ENCODE results near the gene PRODH. TPM values are rescaled to one million over a fixed set of nuclear protein-coding genes. Genes with fewer than 3 reads are reported as not detected.
"Not testable (repeated sequence)": the region's sequence is repeated elsewhere in the genome, so short reads cannot be mapped to it uniquely, and the experiment has no call there.

The PRODH gene
- total and polyA plus RNA-seq, 2 donors from 2014 or later = 6.7 to 8.2 TPM

GRCh38 chr22:18968011-18968749, 32.1 kb upstream of the PRODH start:
- peak; percentile 68 to 78 (median 74) for DNase-seq

GRCh38 chr22:18967391-18968010, 31.4 kb upstream of the PRODH start:
- H3K4me3 ChIP-seq (ENCODE audit: low read length in 3 of 3); H3K36me3 ChIP-seq (ENCODE audit: control insufficient read depth in 2 of 3, insufficient read depth in 3 of 3, low read length in 3 of 3); intact Hi-C loops (cut with DNase I); H3K4me1 ChIP-seq (ENCODE audit: control insufficient read depth in 2 of 3, insufficient read depth in 2 of 3, low read depth in 1 of 3, low read length in 3 of 3); H3K9ac ChIP-seq (ENCODE audit: low read length in 3 of 3); FAIRE-seq; H3K27ac ChIP-seq (ENCODE audit: low read depth in 2 of 2, low read length in 2 of 2); H3K27me3 ChIP-seq (ENCODE audit: control insufficient read depth, insufficient read depth, low read length); H3K9me3 ChIP-seq (ENCODE audit: control insufficient read depth in 2 of 3, insufficient read depth in 1 of 3, low read length in 3 of 3): not testable (repeated sequence)
- peak in 2 of 5 donors; percentile 15 to 71 for DNase-seq

More at GRCh38 chr22:18968011-18968749, 32.1 kb upstream of the PRODH start:
- Histone ChIP-seq H3K9ac (ENCODE audit: low read length in 3 of 3) (no peak overlapping the region), H3K36me3 (ENCODE audit: control insufficient read depth in 2 of 3, insufficient read depth in 3 of 3, low read length in 3 of 3) (no peaks in the 10 kb centered on the region), H3K27ac (ENCODE audit: low read depth in 2 of 2, low read length in 2 of 2) (no peak overlapping the region), H3K4me3 (ENCODE audit: low read length in 3 of 3) (no peak overlapping the region), H3K9me3 (ENCODE audit: control insufficient read depth in 2 of 3, insufficient read depth in 1 of 3, low read length in 3 of 3) (no peaks in the 10 kb centered on the region), H3K4me1 (ENCODE audit: control insufficient read depth in 2 of 3, insufficient read depth in 2 of 3, low read depth in 1 of 3, low read length in 3 of 3) (no peaks in the 10 kb centered on the region), H3K27me3 (ENCODE audit: control insufficient read depth, insufficient read depth, low read length) (no peaks in the 10 kb centered on the region)
- FAIRE-seq = no peak
- intact Hi-C loops (cut with DNase I) = no loop called here
- TF ChIP-seq, protein P1, sequence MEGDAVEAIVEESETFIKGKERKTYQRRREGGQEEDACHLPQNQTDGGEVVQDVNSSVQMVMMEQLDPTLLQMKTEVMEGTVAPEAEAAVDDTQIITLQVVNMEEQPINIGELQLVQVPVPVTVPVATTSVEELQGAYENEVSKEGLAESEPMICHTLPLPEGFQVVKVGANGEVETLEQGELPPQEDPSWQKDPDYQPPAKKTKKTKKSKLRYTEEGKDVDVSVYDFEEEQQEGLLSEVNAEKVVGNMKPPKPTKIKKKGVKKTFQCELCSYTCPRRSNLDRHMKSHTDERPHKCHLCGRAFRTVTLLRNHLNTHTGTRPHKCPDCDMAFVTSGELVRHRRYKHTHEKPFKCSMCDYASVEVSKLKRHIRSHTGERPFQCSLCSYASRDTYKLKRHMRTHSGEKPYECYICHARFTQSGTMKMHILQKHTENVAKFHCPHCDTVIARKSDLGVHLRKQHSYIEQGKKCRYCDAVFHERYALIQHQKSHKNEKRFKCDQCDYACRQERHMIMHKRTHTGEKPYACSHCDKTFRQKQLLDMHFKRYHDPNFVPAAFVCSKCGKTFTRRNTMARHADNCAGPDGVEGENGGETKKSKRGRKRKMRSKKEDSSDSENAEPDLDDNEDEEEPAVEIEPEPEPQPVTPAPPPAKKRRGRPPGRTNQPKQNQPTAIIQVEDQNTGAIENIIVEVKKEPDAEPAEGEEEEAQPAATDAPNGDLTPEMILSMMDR (IDR thresholded peaks at IDR 0.05; ENCODE audit: borderline replicate concordance, extremely low read depth, insufficient read depth) = no peak

DNA sequence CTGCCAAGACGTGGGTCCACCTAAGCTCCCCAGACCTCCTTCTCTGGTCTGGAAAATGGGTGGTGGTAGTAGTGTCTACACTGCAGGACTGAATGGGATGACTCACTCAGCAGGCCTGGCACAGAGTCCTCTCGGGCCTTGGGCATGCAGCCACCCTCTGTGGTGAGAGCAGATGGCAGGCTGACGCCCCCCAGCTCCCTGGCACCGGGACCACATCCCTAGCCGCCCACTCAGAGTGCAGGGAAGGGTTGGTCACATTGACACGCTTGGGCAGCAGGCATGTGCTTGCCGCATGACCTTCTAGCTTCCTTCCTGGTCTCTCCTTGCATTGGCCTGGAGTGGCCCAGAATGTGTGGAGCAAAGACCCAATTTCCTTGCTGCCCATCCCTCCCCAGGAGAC, 30.7 kb upstream of the PRODH start:
- Histone ChIP-seq H3K9me3 (ENCODE audit: control insufficient read depth in 2 of 3, insufficient read depth in 1 of 3, low read length in 3 of 3) (no peaks in the 10 kb centered on the region), H3K4me1 (ENCODE audit: control insufficient read depth in 2 of 3, insufficient read depth in 2 of 3, low read depth in 1 of 3, low read length in 3 of 3) (no peaks in the 10 kb centered on the region), H3K9ac (ENCODE audit: low read length in 3 of 3) (no peak overlapping the region), H3K27me3 (ENCODE audit: control insufficient read depth, insufficient read depth, low read length) (no peaks in the 10 kb centered on the region), H3K36me3 (ENCODE audit: control insufficient read depth in 2 of 3, insufficient read depth in 3 of 3, low read length in 3 of 3) (no peaks in the 10 kb centered on the region), H3K27ac (ENCODE audit: low read depth in 2 of 2, low read length in 2 of 2) (no peak overlapping the region), H3K4me3 (ENCODE audit: low read length in 3 of 3) (no peak overlapping the region)
- intact Hi-C loops (cut with DNase I) = no loop called here
- FAIRE-seq (no peak), DNase-seq (peak in 1 of 5 donors; percentile 63)
- TF ChIP-seq, protein P1 (IDR thresholded peaks at IDR 0.05; ENCODE audit: borderline replicate concordance, extremely low read depth, insufficient read depth) = no peak

Measured in kidney (tissue), 14 donors.